Measurements from ENCODE around the gene FXR2.

DNA sequence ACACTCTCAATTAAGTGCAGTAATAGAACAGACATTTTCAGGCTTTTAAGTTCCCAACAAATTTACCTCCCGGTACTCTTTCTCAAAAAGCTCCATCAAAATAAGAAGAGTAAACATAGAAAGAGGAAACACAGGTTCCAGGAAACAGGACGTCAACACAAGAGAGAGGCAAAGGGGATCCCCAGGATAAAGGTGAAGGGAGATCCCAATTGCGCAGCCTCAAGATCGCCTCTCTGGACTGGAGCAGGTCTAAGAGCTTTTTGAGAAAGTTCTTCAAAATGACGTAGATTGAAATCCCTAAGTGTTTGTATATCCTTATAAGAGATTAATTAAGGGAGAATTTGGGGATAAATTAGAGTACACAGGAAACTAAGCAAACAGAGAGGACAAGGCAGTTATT lies 3.9 kb upstream of the FXR2 start:
- TF ChIP-seq POLR2A (IDR thresholded peaks at IDR 0.05; ENCODE audit: low read length) (no peak), GATA1 (IDR thresholded peaks at IDR 0.05; ENCODE audit: low read depth, low read length) (no peak)

All from erythroblast (primary cell).